ENCODE results near the gene LINC01488.

DNA sequence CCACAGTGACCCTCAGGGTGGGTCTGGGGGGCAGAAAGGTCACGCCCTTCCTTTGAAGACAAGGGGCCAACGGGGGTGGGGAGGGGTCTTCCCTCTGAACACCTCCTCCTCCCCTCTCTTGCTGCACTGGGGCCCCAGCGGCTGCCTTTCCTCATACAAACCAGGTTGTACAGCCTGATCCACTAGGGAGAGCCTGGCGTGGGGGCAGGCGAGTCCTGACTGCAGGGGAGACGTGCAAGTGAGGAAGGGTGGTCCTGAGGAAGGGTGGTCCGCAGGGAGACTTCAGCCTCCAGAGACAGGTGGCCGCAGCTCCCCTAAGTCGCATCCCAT is 43.6 kb upstream of the LINC01488 start:
- TF ChIP-seq ZFP30 (CRISPR knock-in tag; IDR thresholded peaks at IDR 0.05): no peak
- TF ChIP-seq, protein P1, sequence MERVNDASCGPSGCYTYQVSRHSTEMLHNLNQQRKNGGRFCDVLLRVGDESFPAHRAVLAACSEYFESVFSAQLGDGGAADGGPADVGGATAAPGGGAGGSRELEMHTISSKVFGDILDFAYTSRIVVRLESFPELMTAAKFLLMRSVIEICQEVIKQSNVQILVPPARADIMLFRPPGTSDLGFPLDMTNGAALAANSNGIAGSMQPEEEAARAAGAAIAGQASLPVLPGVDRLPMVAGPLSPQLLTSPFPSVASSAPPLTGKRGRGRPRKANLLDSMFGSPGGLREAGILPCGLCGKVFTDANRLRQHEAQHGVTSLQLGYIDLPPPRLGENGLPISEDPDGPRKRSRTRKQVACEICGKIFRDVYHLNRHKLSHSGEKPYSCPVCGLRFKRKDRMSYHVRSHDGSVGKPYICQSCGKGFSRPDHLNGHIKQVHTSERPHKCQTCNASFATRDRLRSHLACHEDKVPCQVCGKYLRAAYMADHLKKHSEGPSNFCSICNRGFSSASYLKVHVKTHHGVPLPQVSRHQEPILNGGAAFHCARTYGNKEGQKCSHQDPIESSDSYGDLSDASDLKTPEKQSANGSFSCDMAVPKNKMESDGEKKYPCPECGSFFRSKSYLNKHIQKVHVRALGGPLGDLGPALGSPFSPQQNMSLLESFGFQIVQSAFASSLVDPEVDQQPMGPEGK (CRISPR knock-in tag; IDR thresholded peaks at IDR 0.05; ENCODE audit: borderline replicate concordance): no peak
- no peak for TF ChIP-seq ZNF8 (CRISPR knock-in tag; IDR thresholded peaks at IDR 0.05)
- TF ChIP-seq SNAI2 (CRISPR knock-in tag; IDR thresholded peaks at IDR 0.05): no peak
- no peak for TF ChIP-seq ARNTL (CRISPR knock-in tag; IDR thresholded peaks at IDR 0.05; ENCODE audit: borderline replicate concordance, low read depth)
